ENCODE data around the gene MRPL41. TPM values are rescaled to one million over a fixed set of nuclear protein-coding genes. Genes with fewer than 3 reads are reported as not detected.

The MRPL41 gene
- total and polyA plus RNA-seq, 2 of the 13 experiments (the other 11 are each of a cell fraction or from before 2014, with no cell fraction given) = 20.9 to 54.0 TPM

GRCh38 chr9:137590469-137591383, 39.0 kb downstream of the MRPL41 start, which contains the start of gene ZMYND19 (continued):
- TF ChIP-seq MXD4 (CRISPR knock-in tag; IDR thresholded peaks at IDR 0.05) = peak; percentile 64; the same call in 1 of the 2 replicates
- no peak for TF ChIP-seq POGK (CRISPR knock-in tag; conservative IDR thresholded peaks at IDR 0.05)
- TF ChIP-seq ZMAT3 (CRISPR knock-in tag; conservative IDR thresholded peaks at IDR 0.05) = no peak
- TF ChIP-seq ZNF207 (IDR thresholded peaks at IDR 0.05; ENCODE audit: borderline replicate concordance) = no peak
- TF ChIP-seq U2AF1 (optimal IDR thresholded peaks at IDR 0.05; ENCODE audit: low read depth, low read length) = no peak
- no peak for TF ChIP-seq ZSCAN31 (CRISPR knock-in tag; IDR thresholded peaks at IDR 0.05; ENCODE audit: low read depth)
- no peak for TF ChIP-seq ZNF292 (CRISPR knock-in tag; IDR thresholded peaks at IDR 0.05; ENCODE audit: borderline replicate concordance, low read depth)
- no peak for TF ChIP-seq EP300 (IDR thresholded peaks at IDR 0.05; ENCODE audit: low read depth in 2 of 2, low read length in 2 of 2)
- no peak for TF ChIP-seq EP300 (CRISPR knock-in tag; IDR thresholded peaks at IDR 0.05; ENCODE audit: borderline replicate concordance)
- peak; percentile 53; the same call in 1 of the 2 replicates for TF ChIP-seq EEA1 (CRISPR knock-in tag; IDR thresholded peaks at IDR 0.05; ENCODE audit: borderline replicate concordance)
- TF ChIP-seq TAF1 (CRISPR knock-in tag; IDR thresholded peaks at IDR 0.05) = peak; percentile 64; the same call in 1 of the 2 replicates
- no peak for TF ChIP-seq ZNF280D (CRISPR knock-in tag; IDR thresholded peaks at IDR 0.05)
- peak; percentile 90 for TF ChIP-seq SP4 (CRISPR knock-in tag; IDR thresholded peaks at IDR 0.05)
- TF ChIP-seq POLR2G (IDR thresholded peaks at IDR 0.05; ENCODE audit: low read depth, low read length) = 0 out of 2 replicates have a peak, but pooled peaks have one; percentile 33
- no peak for TF ChIP-seq EED (CRISPR knock-in tag; IDR thresholded peaks at IDR 0.05)
- TF ChIP-seq ZNF564 (CRISPR knock-in tag; IDR thresholded peaks at IDR 0.05) = no peak
- 0 out of 2 replicates have a peak, but pooled peaks have one; percentile 12 for TF ChIP-seq HES4 (CRISPR knock-in tag; IDR thresholded peaks at IDR 0.05; ENCODE audit: borderline replicate concordance)
- TF ChIP-seq ZNF335 (CRISPR knock-in tag; IDR thresholded peaks at IDR 0.05) = no peak
- no peak for TF ChIP-seq ZNF451 (CRISPR knock-in tag; IDR thresholded peaks at IDR 0.05)
- no peak for TF ChIP-seq MED8 (CRISPR knock-in tag; IDR thresholded peaks at IDR 0.05; ENCODE audit: insufficient replicate concordance)

Data from HepG2 (cell line).